HG03558 (cell line): Measurements from ENCODE around the gene STARD13.

Source experiments
- ATAC-seq: cut with Tn5 transposase; IDR thresholded peaks from one replicate; pipeline ENCODE4 v1.9.1; 2021; ENCODE audit warnings: moderate number of reproducible peaks; ENCODE audit not compliant: unreplicated experiment; ENCODE audit errors: extremely low read depth

The STARD13 gene

GRCh38 chr13:33206945-33207614 is 78.5 kb downstream of the STARD13 start:
- ATAC-seq, result no peak

- no peak for ATAC-seq
Observed at GRCh38 chr13:33206425-33206824, 79.1 kb downstream of the STARD13 start.

GRCh38 chr13:33205804-33206221 is 79.7 kb downstream of the STARD13 start:
- ATAC-seq, result no peak

GRCh38 chr13:33205224-33205623 is 80.3 kb downstream of the STARD13 start:
- no peak for ATAC-seq

- no peak for ATAC-seq
Observed at GRCh38 chr13:33204130-33204927, 81.2 kb downstream of the STARD13 start.

- no peak for ATAC-seq
Observed at GRCh38 chr13:33202644-33203169, 82.8 kb downstream of the STARD13 start.

- no peak for ATAC-seq
Observed at GRCh38 chr13:33201659-33202058, 83.9 kb downstream of the STARD13 start.

GRCh38 chr13:33199289-33199850 is 86.2 kb downstream of the STARD13 start:
- ATAC-seq, result no peak

GRCh38 chr13:33197541-33197971 is 88.0 kb downstream of the STARD13 start:
- ATAC-seq, result no peak

- ATAC-seq, result no peak
Observed at GRCh38 chr13:33196767-33197166, 88.8 kb downstream of the STARD13 start.

- ATAC-seq, result no peak
Observed at GRCh38 chr13:33195693-33196464, 89.7 kb downstream of the STARD13 start.

GRCh38 chr13:33194820-33195692 is 90.5 kb downstream of the STARD13 start:
- peak; percentile 93 for ATAC-seq

- no peak for ATAC-seq
Observed at GRCh38 chr13:33193428-33193974, 92.1 kb downstream of the STARD13 start.

GRCh38 chr13:33191425-33192210 is 93.9 kb downstream of the STARD13 start:
- ATAC-seq, result no peak

GRCh38 chr13:33189470-33189869 is 96.1 kb downstream of the STARD13 start:
- no peak for ATAC-seq

GRCh38 chr13:33188093-33188882 is 97.3 kb downstream of the STARD13 start:
- peak; percentile 57 for ATAC-seq

- ATAC-seq, result no peak
Observed at GRCh38 chr13:33186861-33187291, 98.7 kb downstream of the STARD13 start.
